GM18498 (cell line): Measurements from ENCODE around the gene CHD6.
A peak's percentile ranks its signal among the peaks of the same experiment; 100 is the strongest.

Experiments used
- ATAC-seq: cut with Tn5 transposase; IDR thresholded peaks from one replicate; pipeline ENCODE4 v1.9.1; 2021; ENCODE audit warnings: mild to moderate bottlenecking, moderate library complexity; ENCODE audit not compliant: unreplicated experiment

Gene CHD6

GRCh38 chr20:41427833-41428232 is 190.3 kb downstream of the CHD6 start:
- ATAC-seq = no peak

GRCh38 chr20:41426976-41427375 is 191.2 kb downstream of the CHD6 start:
- ATAC-seq = no peak

DNA sequence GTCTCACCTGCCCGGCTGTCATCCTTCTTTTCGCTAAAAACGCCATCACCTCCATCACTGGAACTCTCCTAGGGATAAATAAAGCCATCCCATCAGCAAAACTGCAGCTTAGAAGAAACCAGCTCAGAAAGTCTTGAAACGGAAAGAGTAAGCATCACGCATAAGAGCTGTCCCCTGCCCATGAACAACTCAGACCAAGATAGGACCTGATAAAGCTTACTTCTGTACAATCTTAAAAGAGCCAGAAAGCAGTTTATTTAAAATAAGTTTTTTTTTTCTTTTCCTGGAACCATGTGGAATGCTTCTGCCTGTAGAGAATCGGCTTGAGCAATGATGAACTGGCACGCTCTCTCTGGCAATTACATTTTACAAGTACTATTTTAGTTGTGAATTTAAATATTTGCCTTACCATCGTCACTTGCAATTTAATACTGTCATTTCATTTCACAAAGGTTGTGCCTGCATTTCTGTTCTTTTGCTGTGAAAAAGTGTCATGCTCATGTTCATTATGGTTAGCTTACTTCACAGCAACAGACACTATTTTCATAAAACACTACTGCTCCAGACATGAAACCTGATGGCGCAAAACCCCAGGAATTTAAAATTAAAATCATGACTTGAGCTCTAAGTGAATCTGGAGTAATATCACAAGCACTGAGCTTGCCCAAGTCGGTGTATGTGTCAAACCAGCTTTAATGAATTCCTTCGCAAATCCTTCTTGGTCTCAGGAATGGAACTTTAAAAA is 191.9 kb downstream of the CHD6 start:
- no peak for ATAC-seq

GRCh38 chr20:41425180-41425884 is 192.8 kb downstream of the CHD6 start:
- ATAC-seq = no peak

DNA sequence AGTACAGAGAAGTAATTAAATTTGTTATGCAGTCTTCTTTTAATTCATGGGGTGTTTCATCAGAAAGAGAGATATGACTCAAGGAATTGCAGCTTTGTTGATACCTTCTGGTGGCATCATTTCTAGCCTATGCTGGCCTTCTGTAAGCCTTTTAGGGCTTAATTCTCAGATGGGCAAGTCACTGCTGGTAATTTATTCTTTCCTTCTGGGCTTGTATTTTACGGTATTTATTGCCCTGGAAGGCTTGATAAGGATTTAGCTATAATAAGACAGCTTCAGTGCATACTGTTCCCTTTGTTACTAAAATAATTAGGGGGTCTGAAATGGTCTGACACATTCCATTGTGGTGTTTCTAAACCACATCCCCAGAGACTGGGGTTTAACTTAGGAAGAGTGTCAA is 193.6 kb downstream of the CHD6 start:
- no peak for ATAC-seq

- no peak for ATAC-seq
Measured at GRCh38 chr20:41424011-41424410, 194.2 kb downstream of the CHD6 start.

GRCh38 chr20:41422953-41423352 is 195.2 kb downstream of the CHD6 start:
- no peak for ATAC-seq

DNA sequence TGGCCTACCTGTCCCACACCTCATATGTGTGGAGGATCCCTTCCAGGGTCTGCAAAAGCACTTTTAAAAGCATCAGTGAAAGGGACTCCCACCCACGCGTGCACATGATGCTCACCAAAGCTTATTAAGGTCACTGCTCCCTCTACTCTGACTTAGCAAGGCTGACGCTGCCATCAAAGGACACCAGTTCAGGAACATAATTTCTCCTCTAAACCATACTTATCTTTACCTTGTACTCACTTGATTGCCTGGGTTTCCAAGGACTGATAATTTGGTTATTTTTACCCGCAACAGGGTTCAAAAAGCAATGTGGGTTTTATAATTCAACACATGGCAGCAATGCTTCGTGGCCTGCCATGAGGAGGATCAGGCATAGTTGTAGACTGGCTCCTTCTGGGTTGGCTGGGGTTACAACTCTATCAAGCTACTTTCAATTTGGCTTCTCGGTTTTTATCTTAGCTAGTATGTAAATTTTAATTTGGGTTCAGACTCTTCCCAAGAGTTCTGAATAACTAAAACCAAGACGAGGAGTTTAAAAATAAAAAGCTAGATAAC is 199.4 kb downstream of the CHD6 start:
- no peak for ATAC-seq

DNA sequence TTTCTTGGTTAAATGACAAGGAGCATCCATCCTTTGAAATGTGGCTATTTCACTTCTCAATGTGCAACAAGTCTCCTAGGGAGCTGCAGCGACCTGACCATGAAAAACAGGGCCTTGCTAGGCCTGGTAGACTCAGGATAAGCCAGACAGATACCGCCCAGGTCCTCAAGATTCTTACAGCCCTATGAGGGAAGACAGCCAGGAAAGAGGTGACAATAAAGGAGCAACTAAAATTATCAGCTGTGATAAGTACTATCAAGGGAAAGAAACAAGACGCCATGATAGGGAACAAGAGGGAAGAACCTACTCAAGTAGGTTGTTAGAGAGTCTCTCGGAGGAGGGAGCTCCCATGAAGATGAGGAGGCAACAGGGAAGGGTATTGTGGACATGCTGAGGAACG is 200.1 kb downstream of the CHD6 start:
- ATAC-seq = no peak

DNA sequence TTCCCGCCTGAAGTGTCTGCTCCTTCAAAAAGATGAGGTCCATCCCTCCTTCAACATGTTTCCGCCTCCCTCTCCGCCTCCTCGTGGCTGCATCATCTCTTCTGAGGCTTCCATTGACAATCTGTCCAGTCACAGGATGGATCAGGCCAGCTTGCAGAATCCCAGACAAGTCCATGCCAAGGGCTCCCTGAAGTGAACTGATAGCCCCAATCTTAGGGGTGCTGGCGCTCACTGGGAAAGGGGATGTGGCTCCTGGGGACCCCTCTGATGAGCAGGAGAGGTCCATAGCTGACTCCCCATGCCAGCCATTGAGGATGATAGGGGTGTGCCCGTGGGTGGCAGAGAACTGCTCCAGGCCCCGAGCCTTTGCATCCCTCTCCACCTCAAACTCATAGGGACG is 203.0 kb downstream of the CHD6 start:
- no peak for ATAC-seq

GRCh38 chr20:41413169-41413568 is 205.0 kb downstream of the CHD6 start:
- ATAC-seq = no peak

- no peak for ATAC-seq
Measured at GRCh38 chr20:41412324-41413120, 205.7 kb downstream of the CHD6 start.

DNA sequence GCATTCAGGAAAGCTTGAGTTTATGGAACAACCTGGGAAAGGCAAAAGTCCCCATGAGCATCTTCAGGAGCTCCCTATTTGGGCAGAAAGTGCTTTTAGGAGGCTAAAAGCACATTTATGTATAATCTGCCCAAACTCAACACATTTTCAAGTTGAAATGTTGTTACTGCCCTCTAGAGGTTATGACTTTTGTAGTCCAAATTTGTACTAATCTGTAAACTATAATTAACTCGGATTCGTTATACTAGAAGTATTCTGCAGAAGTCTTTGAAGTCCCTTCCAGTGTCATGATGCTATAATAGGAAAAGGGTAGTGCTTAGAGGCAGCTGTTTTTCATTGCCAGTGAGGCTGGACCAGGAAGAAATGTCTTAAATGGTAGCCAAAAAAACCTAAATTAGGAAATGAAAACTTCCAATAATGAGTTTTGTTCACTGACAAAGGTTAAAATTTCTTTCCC is 206.8 kb downstream of the CHD6 start:
- ATAC-seq = no peak

GRCh38 chr20:41408986-41409385 is 209.2 kb downstream of the CHD6 start:
- ATAC-seq = no peak

DNA sequence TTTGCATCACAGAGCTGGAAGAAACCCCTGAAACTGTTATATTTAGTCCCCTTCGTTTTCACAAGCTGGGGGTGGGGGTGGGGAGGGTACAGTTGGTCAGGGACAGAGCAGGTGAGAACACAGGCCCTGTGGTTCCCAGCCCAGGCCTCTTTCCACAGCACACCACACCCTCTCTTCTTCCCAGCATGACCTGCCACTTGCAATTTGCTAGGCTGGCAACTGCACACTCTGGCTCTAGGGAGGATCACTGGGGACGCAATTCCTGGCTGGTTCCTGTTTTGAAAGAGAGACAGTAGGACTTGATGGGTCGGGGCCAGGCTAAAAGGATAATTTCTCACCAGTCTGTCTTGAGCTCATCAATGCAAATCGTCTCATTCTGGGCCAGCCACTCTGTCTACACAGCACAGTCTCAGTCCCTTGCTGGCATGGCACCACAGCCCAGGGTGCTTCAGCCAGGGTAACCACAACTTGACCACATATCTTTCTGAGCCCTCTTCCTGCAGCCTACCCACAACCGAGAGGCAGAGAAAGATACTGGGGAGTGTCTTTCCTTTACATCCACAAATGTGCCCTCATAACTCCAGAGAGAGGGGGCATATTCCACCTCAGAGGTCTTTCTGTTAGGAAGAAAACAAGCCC is 209.9 kb downstream of the CHD6 start:
- peak; percentile 88 for ATAC-seq

- ATAC-seq = no peak
Measured at GRCh38 chr20:41407607-41408006, 210.6 kb downstream of the CHD6 start.

- no peak for ATAC-seq
Measured at GRCh38 chr20:41406896-41407444, 211.2 kb downstream of the CHD6 start.

DNA sequence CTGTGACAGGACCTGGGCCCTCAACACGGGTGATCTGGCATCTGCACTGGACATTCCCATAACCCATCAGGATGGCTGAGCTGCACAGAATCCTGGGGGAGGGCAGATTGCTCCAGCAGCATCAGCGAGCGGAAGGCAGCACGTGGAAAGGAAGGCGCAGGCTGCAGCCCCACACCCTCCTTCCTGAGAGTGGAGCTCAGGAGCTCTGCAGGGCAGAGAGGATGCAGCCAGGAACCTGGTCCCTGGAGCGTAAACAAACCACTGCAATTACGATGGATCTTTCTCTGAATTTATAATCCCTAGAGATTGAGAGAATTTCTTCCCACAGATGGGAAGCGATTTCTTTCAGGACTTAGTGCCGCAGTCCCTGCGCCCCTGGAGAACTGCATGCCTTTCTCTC is 211.8 kb downstream of the CHD6 start:
- ATAC-seq = no peak

- ATAC-seq = no peak
Measured at GRCh38 chr20:41405436-41405835, 212.7 kb downstream of the CHD6 start.

GRCh38 chr20:41403604-41404003 is 214.6 kb downstream of the CHD6 start:
- ATAC-seq = no peak

GRCh38 chr20:41398408-41398807 is 219.8 kb downstream of the CHD6 start:
- ATAC-seq = no peak
